Suppressor macrophage treated with lipopolysaccharide for 1 hour (primary cell): ENCODE results near the gene OSBPL9.
"Not testable (repeated sequence)": the region's sequence is repeated elsewhere in the genome, so short reads cannot be mapped to it uniquely, and the experiment has no call there.

Experiments used
- DNase-seq, 3 donors: peaks; one replicate each; pipeline ENCODE4 v3.0.0-alpha.2; 2020 to 2022

OSBPL9 gene

DNA sequence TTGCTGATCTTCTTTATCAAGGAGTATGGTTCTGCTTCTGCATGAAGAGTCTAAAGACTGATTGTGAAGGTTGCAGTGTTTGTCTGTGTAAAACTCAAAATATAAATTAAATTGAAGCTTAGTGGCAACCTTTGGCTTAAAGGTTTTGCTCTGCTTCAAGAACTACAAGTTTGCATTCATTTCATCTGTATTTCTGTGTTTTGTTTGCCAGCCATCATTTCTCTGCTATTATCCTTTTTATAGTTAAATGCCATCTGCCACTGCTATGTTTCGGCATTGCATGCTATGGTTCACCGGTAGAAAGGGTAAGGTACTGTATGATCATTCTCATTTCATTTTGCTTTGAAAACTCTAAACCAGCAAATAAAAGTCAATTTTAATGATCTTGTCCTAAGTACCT is 52.9 kb downstream of the OSBPL9 start:
- no peak for DNase-seq

- no peak for DNase-seq
Measured at GRCh38 chr1:51671527-51672325, 54.8 kb downstream of the OSBPL9 start.

DNA sequence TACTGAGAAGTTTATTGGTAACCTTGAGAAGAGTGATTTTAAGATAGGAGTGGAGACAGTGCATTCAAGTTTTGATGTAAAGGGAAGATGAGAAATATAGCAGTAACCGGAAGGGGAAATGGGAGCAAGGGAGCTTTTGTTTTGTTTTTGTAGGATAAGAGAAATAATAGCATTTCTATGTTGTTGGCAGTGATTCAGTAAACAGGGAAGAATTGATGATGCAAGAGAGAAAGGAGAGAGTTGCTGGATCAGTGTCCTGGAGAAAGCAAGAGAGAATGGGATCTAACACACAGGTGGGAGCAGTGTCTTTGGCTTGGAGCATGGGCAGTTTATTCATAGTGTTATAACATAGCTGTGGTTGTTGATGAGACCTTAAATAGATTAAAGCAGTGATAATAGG is 56.4 kb downstream of the OSBPL9 start:
- no peak for DNase-seq

DNA sequence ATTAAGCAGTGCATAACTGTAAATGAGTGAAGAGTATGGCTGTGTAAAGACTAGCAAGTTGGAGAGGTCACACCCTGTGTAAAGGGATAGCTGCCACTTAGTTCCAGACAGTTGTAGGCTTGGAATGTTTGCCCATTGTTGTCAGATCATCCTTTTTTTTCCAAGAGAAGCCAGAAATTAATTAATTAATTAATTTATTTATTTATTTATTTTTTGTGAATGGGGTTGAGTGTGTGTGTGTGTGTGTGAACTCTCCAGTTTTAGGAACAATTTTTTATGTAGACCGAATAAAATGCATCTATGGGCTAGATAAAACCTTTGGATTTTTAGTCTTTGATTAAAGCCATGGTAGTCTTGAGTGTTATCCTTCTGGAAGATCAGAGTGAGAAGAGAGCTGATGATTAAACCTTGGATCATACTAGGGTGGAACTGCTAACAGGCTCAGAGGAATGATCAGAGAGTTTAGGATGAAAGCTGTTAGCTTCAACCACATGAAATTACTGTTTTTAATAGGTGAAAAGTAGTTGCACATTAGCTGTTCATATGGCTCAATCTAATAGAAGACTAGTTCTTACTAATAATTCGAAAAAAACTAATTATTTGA is 58.4 kb downstream of the OSBPL9 start:
- no peak for DNase-seq

GRCh38 chr1:51679435-51679834 is 62.5 kb downstream of the OSBPL9 start:
- DNase-seq = no peak

GRCh38 chr1:51684776-51685175 is 67.9 kb downstream of the OSBPL9 start:
- DNase-seq = no peak

GRCh38 chr1:51686450-51686849 is 69.6 kb downstream of the OSBPL9 start:
- DNase-seq = no peak

DNA sequence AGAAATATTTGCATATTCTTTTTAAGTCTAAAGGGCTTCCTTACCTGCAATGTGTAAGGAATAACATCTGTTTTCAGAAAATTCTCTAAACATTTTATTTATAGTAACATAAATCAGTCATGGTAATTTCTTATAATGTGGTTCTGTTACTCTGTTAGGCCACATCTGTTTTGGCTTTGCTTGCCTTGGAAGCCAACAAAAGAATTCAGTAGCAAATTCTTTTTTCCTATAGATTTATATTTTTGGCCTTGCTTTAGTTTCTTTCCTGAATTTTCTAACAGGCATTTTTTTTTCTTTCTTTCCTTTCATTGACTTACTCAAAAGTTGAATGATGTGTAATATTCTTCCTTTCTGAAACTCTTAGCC is 72.2 kb downstream of the OSBPL9 start:
- no peak for DNase-seq

GRCh38 chr1:51689643-51690042 is 72.8 kb downstream of the OSBPL9 start:
- DNase-seq = no peak

- DNase-seq = peak; percentile 51 to 73 (median 67)
Measured at GRCh38 chr1:51690285-51690961, 73.5 kb downstream of the OSBPL9 start.

- no peak for DNase-seq
Measured at GRCh38 chr1:51691920-51692319, 75.0 kb downstream of the OSBPL9 start.

DNA sequence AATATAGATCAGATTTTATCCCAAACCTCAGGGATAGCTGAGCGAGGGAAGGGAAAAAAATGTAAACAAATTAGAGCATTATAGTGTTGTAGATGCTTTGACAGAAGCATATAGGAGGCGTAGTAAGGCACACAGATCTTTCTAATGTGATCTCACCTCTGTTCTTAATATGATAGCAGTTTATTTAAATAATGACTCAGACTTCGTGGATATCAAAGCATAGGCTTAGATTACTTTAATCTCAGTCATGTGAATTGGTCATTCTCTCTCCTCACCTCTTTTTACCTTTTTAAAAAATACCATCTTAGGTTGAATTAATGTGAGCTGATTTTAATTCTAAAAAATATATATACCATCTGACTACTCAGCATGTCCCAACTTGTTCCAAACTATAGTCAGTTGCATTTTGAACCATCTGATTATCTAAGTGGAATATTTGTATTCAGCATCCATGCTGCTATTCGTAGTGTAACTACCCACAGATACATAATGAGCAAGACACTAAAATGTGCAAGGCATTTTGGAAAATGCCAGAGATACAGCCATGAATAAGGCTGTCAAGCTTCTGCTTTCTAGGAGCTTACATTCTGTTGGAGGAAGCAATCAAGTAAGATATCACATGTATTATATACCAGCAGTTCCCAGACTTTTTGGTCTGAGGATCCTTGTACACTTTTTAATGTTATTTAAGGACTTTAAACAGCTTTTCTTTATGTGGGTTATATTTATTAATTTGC is 76.7 kb downstream of the OSBPL9 start:
- peak; percentile 9 to 24 (median 22) for DNase-seq

DNA sequence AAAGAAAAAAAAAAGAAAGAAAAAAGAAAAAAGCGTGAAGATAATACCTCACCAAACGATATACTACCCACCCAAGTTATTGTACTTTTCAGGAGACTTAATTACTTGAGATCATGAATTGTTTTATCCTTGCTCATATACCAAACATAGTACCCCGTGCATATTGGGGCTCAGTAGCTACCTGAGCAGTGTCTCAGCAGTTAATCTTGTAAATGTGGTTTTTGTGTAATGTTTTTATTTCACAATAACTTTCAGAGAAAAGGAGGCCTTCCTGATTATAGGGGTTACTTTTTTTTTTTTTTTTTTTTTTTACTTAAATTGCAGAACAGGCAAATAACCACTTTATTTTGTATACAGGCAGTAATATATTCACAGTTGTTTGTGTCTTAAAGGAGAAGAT is 80.3 kb downstream of the OSBPL9 start:
- DNase-seq = no peak

DNA sequence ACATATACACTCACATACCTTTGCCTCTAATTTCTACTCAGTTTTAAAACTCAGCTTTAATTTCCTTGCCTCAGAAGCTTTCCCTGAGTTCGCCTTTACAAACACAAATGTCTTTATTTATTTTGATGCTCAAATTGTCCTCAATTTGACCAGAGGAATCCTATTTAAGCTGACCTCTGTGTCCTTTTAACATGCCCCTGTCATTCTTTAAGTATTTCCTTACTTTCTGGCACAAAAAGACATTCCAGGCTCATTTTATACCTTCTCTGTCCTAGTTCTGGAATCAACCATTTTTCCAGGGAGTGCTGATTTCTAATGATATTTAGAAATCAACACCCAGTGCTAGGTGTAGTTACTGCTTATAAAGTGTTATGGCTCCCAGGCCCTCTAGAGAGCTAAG is 82.5 kb downstream of the OSBPL9 start:
- DNase-seq = no peak

DNA sequence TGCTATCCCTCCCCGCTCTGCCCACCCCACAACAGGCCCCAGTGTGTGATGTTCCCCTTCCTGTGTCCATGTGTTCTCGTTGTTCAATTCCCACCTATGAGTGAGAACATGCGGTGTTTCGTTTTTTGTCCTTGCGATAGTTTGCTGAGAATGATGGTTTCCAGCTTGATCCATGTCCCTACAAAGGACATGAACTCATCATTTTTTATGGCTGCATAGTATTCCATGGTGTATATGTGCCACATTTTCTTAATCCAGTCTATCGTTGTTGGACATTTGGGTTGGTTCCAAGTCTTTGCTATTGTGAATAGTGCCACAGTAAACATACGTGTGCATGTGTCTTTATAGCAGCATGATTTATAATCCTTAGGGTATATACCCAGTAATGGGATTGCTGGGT is 84.9 kb downstream of the OSBPL9 start:
- DNase-seq = not testable (repeated sequence)

DNA sequence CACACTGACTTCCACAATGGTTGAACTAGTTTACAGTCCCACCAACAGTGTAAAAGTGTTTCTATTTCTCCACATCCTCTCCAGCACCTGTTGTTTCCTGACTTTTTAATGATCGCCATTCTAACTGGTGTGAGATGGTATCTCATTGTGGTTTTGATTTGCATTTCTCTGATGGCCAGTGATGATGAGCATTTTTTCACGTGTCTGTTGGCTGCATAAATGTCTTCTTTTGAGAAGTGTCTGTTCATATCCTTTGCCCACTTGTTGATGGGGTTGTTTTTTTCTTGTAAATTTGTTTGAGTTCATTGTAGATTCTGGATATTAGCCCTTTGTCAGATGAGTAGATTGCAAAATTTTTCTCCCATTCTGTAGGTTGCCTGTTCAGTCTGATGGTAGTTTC is 85.3 kb downstream of the OSBPL9 start:
- DNase-seq = not testable (repeated sequence)

DNA sequence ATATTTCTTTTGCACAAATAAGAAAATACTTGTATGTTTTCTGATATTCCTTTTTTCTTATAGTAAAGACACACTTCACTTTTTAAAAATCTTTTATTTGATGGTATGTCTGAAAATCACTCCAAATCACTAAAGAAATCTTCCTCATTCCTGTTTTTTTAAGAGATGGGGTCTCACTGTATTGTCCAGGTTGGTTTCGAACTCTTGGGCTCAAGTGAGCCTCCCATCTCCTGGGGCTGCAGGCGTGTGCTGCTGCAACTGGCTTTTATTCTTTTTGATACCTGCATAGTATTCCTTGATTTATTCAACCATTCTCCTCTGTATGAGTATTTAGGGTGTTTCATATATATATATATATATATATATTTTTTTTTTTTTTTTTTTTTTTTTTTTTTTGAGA is 88.1 kb downstream of the OSBPL9 start:
- no peak for DNase-seq

GRCh38 chr1:51708911-51709760 is 92.2 kb downstream of the OSBPL9 start:
- DNase-seq = no peak

DNA sequence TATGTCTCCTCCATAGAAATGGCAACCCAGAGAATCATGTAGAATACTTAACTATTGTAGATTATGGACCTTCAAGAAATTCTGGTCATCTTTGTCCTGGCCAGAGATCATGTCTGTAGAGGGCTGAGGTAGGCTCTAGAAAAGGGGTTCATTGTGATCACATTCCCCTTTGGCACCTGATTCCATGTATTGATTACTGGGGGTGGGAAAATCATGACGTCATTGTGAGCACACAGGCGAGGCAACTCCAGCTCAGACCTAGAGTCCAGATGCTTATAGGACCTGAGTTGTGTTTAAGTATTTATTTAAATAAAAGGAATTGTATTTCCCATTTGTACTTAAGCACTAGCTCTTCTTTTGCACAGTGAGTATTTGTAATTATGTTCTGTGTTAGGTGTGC is 93.1 kb downstream of the OSBPL9 start:
- DNase-seq = no peak

DNA sequence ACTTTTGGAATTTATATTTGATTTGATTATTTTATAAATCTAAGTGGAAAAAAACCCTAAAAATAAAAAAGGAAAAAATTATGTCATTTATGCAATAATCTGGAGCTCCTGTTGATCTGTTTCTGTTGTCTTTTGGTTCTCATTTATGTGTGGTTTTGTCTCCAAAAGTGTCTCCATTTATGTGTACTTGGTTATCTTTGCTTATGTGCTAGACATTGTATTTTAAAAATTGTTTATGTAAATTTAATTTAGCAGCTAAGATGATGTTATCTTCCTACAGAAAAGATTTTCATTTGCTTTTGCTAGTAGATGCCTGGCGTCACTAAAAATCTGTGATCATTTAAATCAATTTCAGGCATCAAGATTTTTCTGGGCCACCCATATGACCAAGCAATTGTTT is 95.7 kb downstream of the OSBPL9 start:
- DNase-seq = no peak

- no peak for DNase-seq
Measured at GRCh38 chr1:51714374-51715019, 97.6 kb downstream of the OSBPL9 start.

- DNase-seq = no peak
Measured at GRCh38 chr1:51715369-51715768, 98.5 kb downstream of the OSBPL9 start.
